ENCODE measurements around the gene GJD3. TPM values are rescaled to one million over a fixed set of nuclear protein-coding genes. Genes with fewer than 3 reads are reported as not detected.
"Not testable (repeated sequence)": the region's sequence is repeated elsewhere in the genome, so short reads cannot be mapped to it uniquely, and the experiment has no call there.

Gene GJD3
- total RNA-seq, 1 donor from 2014 or later: not detected

GRCh38 chr17:40410082-40410481, 45.5 kb upstream of the GJD3 start:
- H3K27ac ChIP-seq: no peak overlapping the region
- H3K9ac ChIP-seq: no peak overlapping the region
- H3K36me3 Mint-ChIP-seq: peaks cover 37% of the 10 kb centered on the region
- peaks cover 30% of the 10 kb centered on the region for H3K79me2 ChIP-seq (ENCODE audit: low read depth)
- H3K4me3 ChIP-seq: no peak overlapping the region
- peaks cover 80% of the 10 kb centered on the region for H3F3A ChIP-seq (ENCODE audit: low read depth)
- peaks cover 66% of the 10 kb centered on the region for H3K36me3 ChIP-seq
- DNase-seq (ENCODE audit: low spot score): no peak
- no peak overlapping the region for H3K4me2 ChIP-seq
- H3K4me3 Mint-ChIP-seq: no peak overlapping the region
- H2AFZ ChIP-seq (replicated peaks): no peak overlapping the region
- no peaks in the 10 kb centered on the region for H3K9me3 ChIP-seq (ENCODE audit: low read depth)
- H3K27me3 ChIP-seq: no peaks in the 10 kb centered on the region
- peaks cover 9% of the 10 kb centered on the region for H3K27me3 Mint-ChIP-seq (ENCODE audit: insufficient read depth, low read depth)
- peaks cover 9% of the 10 kb centered on the region for H3K4me1 ChIP-seq
- H3K9me3 Mint-ChIP-seq: no peaks in the 10 kb centered on the region
- H3K4me1 Mint-ChIP-seq: no peaks in the 10 kb centered on the region
- no peak overlapping the region for H3K27ac Mint-ChIP-seq
- TF ChIP-seq EZH2 (IDR thresholded peaks at IDR 0.05): no peak
- TF ChIP-seq CTCF (IDR thresholded peaks at IDR 0.05): no peak
- TF ChIP-seq EZH2phosphoT487 (IDR thresholded peaks at IDR 0.05): no peak
- H4K20me1 ChIP-seq (ENCODE audit: low read depth): peaks cover 51% of the 10 kb centered on the region

DNA sequence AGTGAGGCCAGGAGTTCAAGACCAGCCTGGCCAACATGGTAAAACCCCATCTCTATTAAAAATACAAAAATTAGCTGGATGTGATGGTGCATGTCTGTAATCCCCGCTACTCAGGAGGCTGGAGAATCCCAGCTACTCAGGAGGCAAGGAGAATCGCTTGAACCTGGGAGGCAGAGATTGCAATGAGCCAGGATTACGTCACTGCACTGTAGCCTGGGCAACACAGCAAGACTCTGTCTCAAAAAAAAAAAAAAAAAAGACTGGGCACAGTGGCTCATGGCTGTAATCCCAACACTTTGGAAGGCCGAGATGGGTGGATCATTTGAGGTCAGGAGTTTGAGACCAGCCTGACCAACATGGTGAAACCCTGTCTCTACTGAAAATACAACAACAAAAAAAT, 45.0 kb upstream of the GJD3 start:
- H3K4me1 ChIP-seq; H3K27me3 ChIP-seq; H2AFZ ChIP-seq (replicated peaks); H3K27ac ChIP-seq; H3K9me3 ChIP-seq (ENCODE audit: low read depth); DNase-seq (ENCODE audit: low spot score); H3K4me1 Mint-ChIP-seq; H3K9ac ChIP-seq; H3K4me3 Mint-ChIP-seq; H3K4me2 ChIP-seq; H3K27me3 Mint-ChIP-seq (ENCODE audit: insufficient read depth, low read depth); H3K9me3 Mint-ChIP-seq; H3K4me3 ChIP-seq; H3K27ac Mint-ChIP-seq: not testable (repeated sequence)
- Histone ChIP-seq H3K36me3 (peaks cover 68% of the 10 kb centered on the region), H3F3A (ENCODE audit: low read depth) (peaks cover 82% of the 10 kb centered on the region), H3K79me2 (ENCODE audit: low read depth) (peaks cover 25% of the 10 kb centered on the region), H4K20me1 (ENCODE audit: low read depth) (peaks cover 47% of the 10 kb centered on the region)
- H3K36me3 Mint-ChIP-seq: peaks cover 37% of the 10 kb centered on the region

- no peak overlapping the region for H3K9ac ChIP-seq
- H3K79me2 ChIP-seq (ENCODE audit: low read depth): peaks cover 5% of the 10 kb centered on the region
- no peak overlapping the region for H3K27ac ChIP-seq
- no peak for DNase-seq (ENCODE audit: low spot score)
- peaks cover 75% of the 10 kb centered on the region for H3K36me3 ChIP-seq
- Mint-ChIP-seq H3K4me1 (no peaks in the 10 kb centered on the region), H3K4me3 (no peak overlapping the region), H3K9me3 (no peaks in the 10 kb centered on the region), H3K36me3 (peaks cover 34% of the 10 kb centered on the region), H3K27me3 (ENCODE audit: insufficient read depth, low read depth) (peaks cover 7% of the 10 kb centered on the region), H3K27ac (no peak overlapping the region)
- H4K20me1 ChIP-seq (ENCODE audit: low read depth): peaks cover 39% of the 10 kb centered on the region
- TF ChIP-seq EZH2phosphoT487 (IDR thresholded peaks at IDR 0.05) (no peak), EZH2 (IDR thresholded peaks at IDR 0.05) (no peak), CTCF (IDR thresholded peaks at IDR 0.05) (no peak)
- peaks cover 9% of the 10 kb centered on the region for H3K4me1 ChIP-seq
- peaks cover 85% of the 10 kb centered on the region for H3F3A ChIP-seq (ENCODE audit: low read depth)
- no peak overlapping the region for H3K4me3 ChIP-seq
- no peak overlapping the region for H2AFZ ChIP-seq (replicated peaks)
- no peaks in the 10 kb centered on the region for H3K9me3 ChIP-seq (ENCODE audit: low read depth)
- no peaks in the 10 kb centered on the region for H3K27me3 ChIP-seq
- no peak overlapping the region for H3K4me2 ChIP-seq
Measured at GRCh38 chr17:40407460-40407859, 42.9 kb upstream of the GJD3 start.

GRCh38 chr17:40404003-40404402, 39.5 kb upstream of the GJD3 start:
- no peaks in the 10 kb centered on the region for H3K9me3 Mint-ChIP-seq
- DNase-seq (ENCODE audit: low spot score): no peak
- Histone ChIP-seq H3K27ac (peak overlapping the region; percentile 3), H3K9ac (no peak overlapping the region), H3K9me3 (ENCODE audit: low read depth) (no peaks in the 10 kb centered on the region), H4K20me1 (ENCODE audit: low read depth) (peaks cover 38% of the 10 kb centered on the region), H3K27me3 (no peaks in the 10 kb centered on the region), H2AFZ (replicated peaks) (no peak overlapping the region), H3F3A (ENCODE audit: low read depth) (peaks cover 87% of the 10 kb centered on the region), H3K36me3 (peaks cover 77% of the 10 kb centered on the region), H3K4me1 (no peaks in the 10 kb centered on the region), H3K4me3 (no peak overlapping the region), H3K4me2 (no peak overlapping the region), H3K79me2 (ENCODE audit: low read depth) (no peaks in the 10 kb centered on the region)
- peaks cover 34% of the 10 kb centered on the region for H3K36me3 Mint-ChIP-seq
- TF ChIP-seq EZH2 (IDR thresholded peaks at IDR 0.05) (no peak), CTCF (IDR thresholded peaks at IDR 0.05) (no peak), EZH2phosphoT487 (IDR thresholded peaks at IDR 0.05) (no peak)
- H3K27ac Mint-ChIP-seq: no peak overlapping the region
- H3K27me3 Mint-ChIP-seq (ENCODE audit: insufficient read depth, low read depth): peaks cover 5% of the 10 kb centered on the region
- no peak overlapping the region for H3K4me3 Mint-ChIP-seq
- H3K4me1 Mint-ChIP-seq: no peaks in the 10 kb centered on the region

Data from neural progenitor cell (in vitro differentiated cells).